Suprapubic skin (tissue), 4 donors: ENCODE measurements around the gene PAQR8.

Source experiments
- EP300 ChIP-seq: sonication (generic); formaldehyde crosslinking; IDR thresholded peaks from one replicate; pipeline ENCODE4 v1.6.1; 2017; ENCODE audit warnings: antibody characterized with exemption
- POLR2A ChIP-seq, 2 donors: fragments of 450-650 bp; IDR thresholded peaks; one replicate each; pipeline ENCODE4 v1.6.1; 2017; ENCODE audit warnings: antibody characterized with exemption in 2 of 2, mild to moderate bottlenecking in 2 of 2, moderate library complexity in 2 of 2
- POLR2AphosphoS5 ChIP-seq, 3 donors: sonication (generic); formaldehyde crosslinking; IDR thresholded peaks; one replicate each; pipeline ENCODE4 v1.6.1; 2017; ENCODE audit warnings: antibody characterized with exemption in 3 of 3
- TF ChIP-seq, protein P1 (sequence below), 2 donors: fragments of 200-600 bp in 1 of 2; fragments of 450-650 bp in 1 of 2; sonication (generic) in 1 of 2; IDR thresholded peaks; one replicate each; pipeline ENCODE4 v1.5.1; 2016 to 2019; ENCODE audit warnings: antibody characterized with exemption in 2 of 2, mild to moderate bottlenecking in 1 of 2, moderate library complexity in 1 of 2

DNA sequence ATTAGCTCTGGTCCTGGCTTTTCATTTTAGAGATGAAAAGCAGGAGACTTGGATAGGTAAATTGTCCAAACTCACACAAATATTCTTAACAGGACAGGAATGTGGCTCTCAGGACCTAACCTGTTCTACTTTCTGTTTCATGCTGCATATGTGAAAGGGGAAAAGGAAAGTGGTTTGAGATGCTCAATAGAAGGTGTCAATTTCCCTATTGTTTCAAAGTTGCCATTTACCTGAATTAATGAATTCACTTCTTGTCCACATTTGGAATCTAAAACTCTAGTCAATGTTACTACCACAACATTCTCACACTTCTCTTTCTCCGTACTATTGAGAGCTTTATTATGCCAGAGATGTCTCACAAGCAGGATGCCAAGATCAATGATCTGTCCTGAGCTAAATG, 53.4 kb downstream of the PAQR8 start:
- TF ChIP-seq POLR2AphosphoS5 (IDR thresholded peaks at IDR 0.05) (no peak), EP300 (no peak), POLR2A (IDR thresholded peaks at IDR 0.05) (no peak)
- TF ChIP-seq, protein P1, sequence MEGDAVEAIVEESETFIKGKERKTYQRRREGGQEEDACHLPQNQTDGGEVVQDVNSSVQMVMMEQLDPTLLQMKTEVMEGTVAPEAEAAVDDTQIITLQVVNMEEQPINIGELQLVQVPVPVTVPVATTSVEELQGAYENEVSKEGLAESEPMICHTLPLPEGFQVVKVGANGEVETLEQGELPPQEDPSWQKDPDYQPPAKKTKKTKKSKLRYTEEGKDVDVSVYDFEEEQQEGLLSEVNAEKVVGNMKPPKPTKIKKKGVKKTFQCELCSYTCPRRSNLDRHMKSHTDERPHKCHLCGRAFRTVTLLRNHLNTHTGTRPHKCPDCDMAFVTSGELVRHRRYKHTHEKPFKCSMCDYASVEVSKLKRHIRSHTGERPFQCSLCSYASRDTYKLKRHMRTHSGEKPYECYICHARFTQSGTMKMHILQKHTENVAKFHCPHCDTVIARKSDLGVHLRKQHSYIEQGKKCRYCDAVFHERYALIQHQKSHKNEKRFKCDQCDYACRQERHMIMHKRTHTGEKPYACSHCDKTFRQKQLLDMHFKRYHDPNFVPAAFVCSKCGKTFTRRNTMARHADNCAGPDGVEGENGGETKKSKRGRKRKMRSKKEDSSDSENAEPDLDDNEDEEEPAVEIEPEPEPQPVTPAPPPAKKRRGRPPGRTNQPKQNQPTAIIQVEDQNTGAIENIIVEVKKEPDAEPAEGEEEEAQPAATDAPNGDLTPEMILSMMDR (IDR thresholded peaks at IDR 0.05): no peak
